ENCODE results near the gene TIMELESS. TPM values are rescaled to one million over a fixed set of nuclear protein-coding genes. Genes with fewer than 3 reads are reported as not detected.

Gene TIMELESS
- total RNA-seq, 4 donors from 2014 or later, result 4.6 to 7.6 (median 6.7) TPM

- Histone ChIP-seq H3K4me1 (peaks cover 4 to 6% of the 10 kb centered on the region in 2 donors), H3K9me3 (no peaks in the 10 kb centered on the region), H3K27ac (no peak overlapping the region), H3K36me3 (no peaks in the 10 kb centered on the region), H3K4me3 (replicated peaks in 1 of 3) (no peak overlapping the region), H3K27me3 (no peaks in the 10 kb centered on the region)
- intact Hi-C loops (cut with DNase I), result no loop called here
- no peak for DNase-seq
- 87 to 89% methylated on average over 1 of the region's 1 CpG for WGBS, 2 donors
- no peak for TF ChIP-seq POLR2A (IDR thresholded peaks at IDR 0.05)
- no peak for TF ChIP-seq CTCF (IDR thresholded peaks at IDR 0.05)
These were observed 35.3 kb upstream of the TIMELESS start for GRCh38 chr12:56484566-56484965.

- TF ChIP-seq POLR2A (IDR thresholded peaks at IDR 0.05), result no peak
- no peak for TF ChIP-seq CTCF (IDR thresholded peaks at IDR 0.05)
- intact Hi-C loops (cut with DNase I), result no loop called here
- H3K4me3 ChIP-seq (replicated peaks in 1 of 3), result no peak overlapping the region
- WGBS, 2 donors, result 94 to 96% methylated on average over 7 of the region's 7 CpGs
- H3K36me3 ChIP-seq, result no peaks in the 10 kb centered on the region
- no peak overlapping the region for H3K27ac ChIP-seq
- no peaks in the 10 kb centered on the region for H3K9me3 ChIP-seq
- DNase-seq, result no peak
- no peaks in the 10 kb centered on the region for H3K27me3 ChIP-seq
- no peaks in the 10 kb centered on the region for H3K4me1 ChIP-seq
These were observed 30.4 kb upstream of the TIMELESS start for GRCh38 chr12:56479625-56480024.

GRCh38 chr12:56477521-56478225 is 28.4 kb upstream of the TIMELESS start:
- no peak overlapping the region for H3K4me3 ChIP-seq (replicated peaks in 1 of 3)
- DNase-seq, result no peak
- TF ChIP-seq POLR2A (IDR thresholded peaks at IDR 0.05) (no peak), CTCF (IDR thresholded peaks at IDR 0.05) (no peak)
- H3K9me3 ChIP-seq, result no peaks in the 10 kb centered on the region
- H3K27ac ChIP-seq, result no peak overlapping the region
- no peaks in the 10 kb centered on the region for H3K27me3 ChIP-seq
- intact Hi-C loops (cut with DNase I), result no loop called here
- H3K36me3 ChIP-seq, result no peaks in the 10 kb centered on the region
- 78 to 83% methylated on average over 6 of the region's 6 CpGs for WGBS, 2 donors
- no peaks in the 10 kb centered on the region for H3K4me1 ChIP-seq

- WGBS, 2 donors, result 86% methylated on average over 1 of the region's 1 CpG; no CpG with 5 or more reads in 1 of the 2 donors
- no peak overlapping the region for H3K27ac ChIP-seq
- no peaks in the 10 kb centered on the region for H3K4me1 ChIP-seq
- H3K9me3 ChIP-seq, result no peaks in the 10 kb centered on the region
- H3K27me3 ChIP-seq, result no peaks in the 10 kb centered on the region
- TF ChIP-seq POLR2A (IDR thresholded peaks at IDR 0.05) (no peak), CTCF (IDR thresholded peaks at IDR 0.05) (no peak)
- intact Hi-C loops (cut with DNase I), result no loop called here
- no peak overlapping the region for H3K4me3 ChIP-seq (replicated peaks in 1 of 3)
- no peaks in the 10 kb centered on the region for H3K36me3 ChIP-seq
- no peak for DNase-seq
These were observed 27.8 kb upstream of the TIMELESS start for GRCh38 chr12:56476972-56477432.

GRCh38 chr12:56476143-56476542 is 26.9 kb upstream of the TIMELESS start:
- DNase-seq, result no peak
- intact Hi-C loops (cut with DNase I), result no loop called here
- 89 to 94% methylated on average over 6 of the region's 6 CpGs for WGBS, 2 donors

More at GRCh38 chr12:56476143-56476542, 26.9 kb upstream of the TIMELESS start:
- H3K27me3 ChIP-seq, result no peaks in the 10 kb centered on the region
- no peak overlapping the region for H3K4me3 ChIP-seq (replicated peaks in 1 of 3)
- no peaks in the 10 kb centered on the region for H3K9me3 ChIP-seq
- no peaks in the 10 kb centered on the region for H3K36me3 ChIP-seq
- H3K4me1 ChIP-seq, result no peaks in the 10 kb centered on the region
- H3K27ac ChIP-seq, result no peak overlapping the region
- TF ChIP-seq POLR2A (IDR thresholded peaks at IDR 0.05), result no peak
- no peak for TF ChIP-seq CTCF (IDR thresholded peaks at IDR 0.05)

Data from thyroid gland (tissue), 4 donors.